Neural crest cell (in vitro differentiated cells): ENCODE measurements around the gene CADM1. TPM values are rescaled to one million over a fixed set of nuclear protein-coding genes. Genes with fewer than 3 reads are reported as not detected.

Experiments
- DNase-seq: peaks from one replicate; pipeline ENCODE4 v3.0.0; 2021; ENCODE audit warnings: low read depth, mixed read lengths, low spot score
- H3K27ac Mint-ChIP-seq: one replicate; pipeline ENCODE4 v1.8.0; 2021; ENCODE audit warnings: mild to moderate bottlenecking, mixed read lengths; ENCODE audit not compliant: unreplicated experiment
- H3K27me3 Mint-ChIP-seq: 2 replicates; pipeline ENCODE4 v1.8.0; 2021; ENCODE audit warnings: low read depth, mild to moderate bottlenecking, mixed read lengths
- H3K36me3 Mint-ChIP-seq: 2 replicates; pipeline ENCODE4 v1.8.0; 2021; ENCODE audit warnings: low read depth, mild to moderate bottlenecking, mixed read lengths
- H3K4me1 Mint-ChIP-seq: 2 replicates; pipeline ENCODE4 v1.8.0; 2021; ENCODE audit warnings: mixed read lengths
- H3K4me3 Mint-ChIP-seq: one replicate; pipeline ENCODE4 v1.8.0; 2021; ENCODE audit warnings: mild to moderate bottlenecking, mixed read lengths
- H3K9me3 Mint-ChIP-seq: 2 replicates; pipeline ENCODE4 v1.8.0; 2021; ENCODE audit warnings: mixed read lengths
- total RNA-seq: library from RNA; stranded (reverse); gene quantifications from 2 replicates; pipeline ENCODE4 v1.2.1, GENCODE V29; 2021
- TF ChIP-seq, protein P1 (sequence below): fragments of 200-600 bp; sonication (generic); conservative IDR thresholded peaks from 2 replicates; pipeline ENCODE4 v1.5.0; 2021; ENCODE audit warnings: antibody characterized with exemption, mild to moderate bottlenecking

The CADM1 gene
- total RNA-seq, 1 donor from 2014 or later = 112 TPM

DNA sequence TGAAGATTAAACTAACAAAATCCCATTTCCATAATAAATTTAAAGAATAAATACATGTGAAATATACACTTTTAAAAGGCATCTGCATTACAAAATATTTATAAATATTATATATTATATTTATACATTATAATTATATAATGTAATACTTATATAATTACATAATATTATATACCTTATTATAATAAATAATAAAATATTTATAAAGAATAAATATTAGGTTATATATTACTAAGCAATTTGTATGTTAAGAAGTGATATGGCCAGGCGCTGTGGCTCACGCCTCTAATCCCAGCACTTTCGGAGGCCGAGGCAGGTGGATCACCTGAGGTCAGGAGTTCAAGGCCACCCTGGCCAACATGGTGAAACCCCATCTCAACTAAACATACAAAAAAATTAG lies 97.8 kb downstream of the CADM1 start:
- Mint-ChIP-seq H3K27me3 (no peaks in the 10 kb centered on the region), H3K27ac (no peak overlapping the region), H3K36me3 (no peaks in the 10 kb centered on the region), H3K9me3 (no peaks in the 10 kb centered on the region), H3K4me1 (peaks cover 37% of the 10 kb centered on the region), H3K4me3 (no peak overlapping the region)
- TF ChIP-seq, protein P1, sequence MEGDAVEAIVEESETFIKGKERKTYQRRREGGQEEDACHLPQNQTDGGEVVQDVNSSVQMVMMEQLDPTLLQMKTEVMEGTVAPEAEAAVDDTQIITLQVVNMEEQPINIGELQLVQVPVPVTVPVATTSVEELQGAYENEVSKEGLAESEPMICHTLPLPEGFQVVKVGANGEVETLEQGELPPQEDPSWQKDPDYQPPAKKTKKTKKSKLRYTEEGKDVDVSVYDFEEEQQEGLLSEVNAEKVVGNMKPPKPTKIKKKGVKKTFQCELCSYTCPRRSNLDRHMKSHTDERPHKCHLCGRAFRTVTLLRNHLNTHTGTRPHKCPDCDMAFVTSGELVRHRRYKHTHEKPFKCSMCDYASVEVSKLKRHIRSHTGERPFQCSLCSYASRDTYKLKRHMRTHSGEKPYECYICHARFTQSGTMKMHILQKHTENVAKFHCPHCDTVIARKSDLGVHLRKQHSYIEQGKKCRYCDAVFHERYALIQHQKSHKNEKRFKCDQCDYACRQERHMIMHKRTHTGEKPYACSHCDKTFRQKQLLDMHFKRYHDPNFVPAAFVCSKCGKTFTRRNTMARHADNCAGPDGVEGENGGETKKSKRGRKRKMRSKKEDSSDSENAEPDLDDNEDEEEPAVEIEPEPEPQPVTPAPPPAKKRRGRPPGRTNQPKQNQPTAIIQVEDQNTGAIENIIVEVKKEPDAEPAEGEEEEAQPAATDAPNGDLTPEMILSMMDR = no peak
- DNase-seq = no peak

- Mint-ChIP-seq H3K36me3 (peaks cover 13% of the 10 kb centered on the region), H3K27me3 (no peaks in the 10 kb centered on the region), H3K4me1 (no peaks in the 10 kb centered on the region), H3K4me3 (no peak overlapping the region), H3K27ac (no peak overlapping the region), H3K9me3 (no peaks in the 10 kb centered on the region)
- DNase-seq = no peak
- TF ChIP-seq, protein P1 = no peak
These were observed 105.7 kb downstream of the CADM1 start for GRCh38 chr11:115398333-115399080.

DNA sequence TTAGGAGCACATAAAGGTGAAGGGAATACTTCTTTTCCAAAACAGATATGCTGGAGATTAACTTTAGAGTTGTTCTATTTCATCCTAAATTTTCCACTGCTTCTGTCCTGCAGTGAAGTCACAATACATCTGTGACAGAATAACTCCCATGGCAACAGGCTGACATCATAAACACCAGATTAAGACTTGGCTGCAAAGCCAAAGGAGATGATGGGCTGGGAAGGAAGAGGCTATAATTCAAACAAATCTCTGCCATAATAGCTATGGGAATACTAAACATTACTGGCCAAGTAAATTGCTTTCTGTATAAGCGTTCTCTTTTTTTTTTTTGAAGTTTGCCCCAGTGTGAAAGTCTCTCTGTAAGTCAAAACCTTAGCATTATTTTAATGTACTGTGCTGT lies 107.7 kb downstream of the CADM1 start:
- TF ChIP-seq, protein P1 = no peak
- DNase-seq = no peak
- H3K9me3 Mint-ChIP-seq = no peaks in the 10 kb centered on the region
- peaks cover 13% of the 10 kb centered on the region for H3K36me3 Mint-ChIP-seq
- H3K27me3 Mint-ChIP-seq = no peaks in the 10 kb centered on the region
- no peak overlapping the region for H3K27ac Mint-ChIP-seq
- no peak overlapping the region for H3K4me3 Mint-ChIP-seq
- H3K4me1 Mint-ChIP-seq = peaks cover 11% of the 10 kb centered on the region

GRCh38 chr11:115393950-115394349 lies 110.3 kb downstream of the CADM1 start:
- Mint-ChIP-seq H3K36me3 (peaks cover 11% of the 10 kb centered on the region), H3K27ac (no peak overlapping the region), H3K9me3 (no peaks in the 10 kb centered on the region), H3K4me3 (no peak overlapping the region), H3K4me1 (peaks cover 34% of the 10 kb centered on the region), H3K27me3 (no peaks in the 10 kb centered on the region)
- TF ChIP-seq, protein P1 = no peak
- DNase-seq = no peak

GRCh38 chr11:115391598-115391997 lies 112.6 kb downstream of the CADM1 start:
- Mint-ChIP-seq H3K27ac (no peak overlapping the region), H3K9me3 (no peaks in the 10 kb centered on the region), H3K4me1 (peaks cover 55% of the 10 kb centered on the region), H3K36me3 (no peaks in the 10 kb centered on the region), H3K27me3 (no peaks in the 10 kb centered on the region), H3K4me3 (peak overlapping the region; percentile 20)
- TF ChIP-seq, protein P1 = no peak
- DNase-seq = no peak
